Measurements from ENCODE around the gene SEC14L3.

The SEC14L3 gene

GRCh38 chr22:30433773-30434172 is 38.0 kb downstream of the SEC14L3 start:
- 96 to 97% methylated on average over 1 of the region's 1 CpG for WGBS, 2 experiments
- H3K4me1 ChIP-seq (ENCODE audit: control insufficient read depth, insufficient read depth, low read length): no peaks in the 10 kb centered on the region
- H3K27me3 ChIP-seq (ENCODE audit: control insufficient read depth, insufficient read depth, low read length, poor library complexity, severe bottlenecking): no peaks in the 10 kb centered on the region
- no peaks in the 10 kb centered on the region for H3K9me3 ChIP-seq (ENCODE audit: control insufficient read depth, low read length)
- no peak overlapping the region for H3K4me3 ChIP-seq (ENCODE audit: insufficient read depth, low read depth, low read length)
- H3K36me3 ChIP-seq (ENCODE audit: control insufficient read depth, insufficient read depth, low read length): peaks cover under 1% of the 10 kb centered on the region
- no peak overlapping the region for H3K27ac ChIP-seq (ENCODE audit: insufficient read depth, low read depth, low read length, poor library complexity, severe bottlenecking)

- Histone ChIP-seq H3K4me1 (ENCODE audit: control insufficient read depth, insufficient read depth, low read length) (no peaks in the 10 kb centered on the region), H3K9me3 (ENCODE audit: control insufficient read depth, low read length) (no peaks in the 10 kb centered on the region), H3K27ac (ENCODE audit: insufficient read depth, low read depth, low read length, poor library complexity, severe bottlenecking) (no peak overlapping the region), H3K4me3 (ENCODE audit: insufficient read depth, low read depth, low read length) (no peak overlapping the region), H3K36me3 (ENCODE audit: control insufficient read depth, insufficient read depth, low read length) (peaks cover 4% of the 10 kb centered on the region), H3K27me3 (ENCODE audit: control insufficient read depth, insufficient read depth, low read length, poor library complexity, severe bottlenecking) (no peaks in the 10 kb centered on the region)
- WGBS, 2 experiments: 85 to 91% methylated on average over 3 of the region's 3 CpGs
These were observed 38.6 kb downstream of the SEC14L3 start for GRCh38 chr22:30433227-30433626.

GRCh38 chr22:30432520-30432919 is 39.3 kb downstream of the SEC14L3 start:
- 73 to 77% methylated on average over 2 of the region's 2 CpGs for WGBS, 2 experiments
- H3K4me1 ChIP-seq (ENCODE audit: control insufficient read depth, insufficient read depth, low read length): no peaks in the 10 kb centered on the region
- no peaks in the 10 kb centered on the region for H3K9me3 ChIP-seq (ENCODE audit: control insufficient read depth, low read length)
- H3K36me3 ChIP-seq (ENCODE audit: control insufficient read depth, insufficient read depth, low read length): peaks cover 7% of the 10 kb centered on the region
- no peak overlapping the region for H3K27ac ChIP-seq (ENCODE audit: insufficient read depth, low read depth, low read length, poor library complexity, severe bottlenecking)
- no peaks in the 10 kb centered on the region for H3K27me3 ChIP-seq (ENCODE audit: control insufficient read depth, insufficient read depth, low read length, poor library complexity, severe bottlenecking)
- H3K4me3 ChIP-seq (ENCODE audit: insufficient read depth, low read depth, low read length): no peak overlapping the region

GRCh38 chr22:30432096-30432495 is 39.7 kb downstream of the SEC14L3 start:
- no peaks in the 10 kb centered on the region for H3K9me3 ChIP-seq (ENCODE audit: control insufficient read depth, low read length)
- peaks cover 7% of the 10 kb centered on the region for H3K36me3 ChIP-seq (ENCODE audit: control insufficient read depth, insufficient read depth, low read length)
- no peak overlapping the region for H3K4me3 ChIP-seq (ENCODE audit: insufficient read depth, low read depth, low read length)
- no peak overlapping the region for H3K27ac ChIP-seq (ENCODE audit: insufficient read depth, low read depth, low read length, poor library complexity, severe bottlenecking)
- H3K27me3 ChIP-seq (ENCODE audit: control insufficient read depth, insufficient read depth, low read length, poor library complexity, severe bottlenecking): no peaks in the 10 kb centered on the region
- no peaks in the 10 kb centered on the region for H3K4me1 ChIP-seq (ENCODE audit: control insufficient read depth, insufficient read depth, low read length)
- whole genome bisulfite sequencing, 2 experiments: 89 to 90% methylated on average over 4 of the region's 4 CpGs

GRCh38 chr22:30430933-30431332 is 40.9 kb downstream of the SEC14L3 start:
- 78 to 80% methylated on average over 4 of the region's 4 CpGs for WGBS, 2 experiments
- Histone ChIP-seq H3K4me3 (ENCODE audit: insufficient read depth, low read depth, low read length) (no peak overlapping the region), H3K9me3 (ENCODE audit: control insufficient read depth, low read length) (no peaks in the 10 kb centered on the region)

GRCh38 chr22:30429887-30430286 is 41.9 kb downstream of the SEC14L3 start:
- Histone ChIP-seq H3K4me3 (ENCODE audit: insufficient read depth, low read depth, low read length) (no peak overlapping the region), H3K36me3 (ENCODE audit: control insufficient read depth, insufficient read depth, low read length) (peaks cover 7% of the 10 kb centered on the region), H3K27me3 (ENCODE audit: control insufficient read depth, insufficient read depth, low read length, poor library complexity, severe bottlenecking) (no peaks in the 10 kb centered on the region), H3K27ac (ENCODE audit: insufficient read depth, low read depth, low read length, poor library complexity, severe bottlenecking) (no peak overlapping the region), H3K9me3 (ENCODE audit: control insufficient read depth, low read length) (no peaks in the 10 kb centered on the region), H3K4me1 (ENCODE audit: control insufficient read depth, insufficient read depth, low read length) (peaks cover 3% of the 10 kb centered on the region)
- WGBS, 2 experiments: 53 to 61% methylated on average over 4 of the region's 4 CpGs

More at GRCh38 chr22:30430933-30431332, 40.9 kb downstream of the SEC14L3 start:
- Histone ChIP-seq H3K36me3 (ENCODE audit: control insufficient read depth, insufficient read depth, low read length) (peaks cover 7% of the 10 kb centered on the region), H3K27me3 (ENCODE audit: control insufficient read depth, insufficient read depth, low read length, poor library complexity, severe bottlenecking) (no peaks in the 10 kb centered on the region), H3K4me1 (ENCODE audit: control insufficient read depth, insufficient read depth, low read length) (peaks cover 3% of the 10 kb centered on the region), H3K27ac (ENCODE audit: insufficient read depth, low read depth, low read length, poor library complexity, severe bottlenecking) (no peak overlapping the region)

- peaks cover 5% of the 10 kb centered on the region for H3K4me1 ChIP-seq (ENCODE audit: control insufficient read depth, insufficient read depth, low read length)
- 84 to 87% methylated on average over 1 of the region's 1 CpG for WGBS, 2 experiments
- H3K27me3 ChIP-seq (ENCODE audit: control insufficient read depth, insufficient read depth, low read length, poor library complexity, severe bottlenecking): no peaks in the 10 kb centered on the region
- no peak overlapping the region for H3K4me3 ChIP-seq (ENCODE audit: insufficient read depth, low read depth, low read length)
- no peaks in the 10 kb centered on the region for H3K9me3 ChIP-seq (ENCODE audit: control insufficient read depth, low read length)
- peaks cover 7% of the 10 kb centered on the region for H3K36me3 ChIP-seq (ENCODE audit: control insufficient read depth, insufficient read depth, low read length)
- H3K27ac ChIP-seq (ENCODE audit: insufficient read depth, low read depth, low read length, poor library complexity, severe bottlenecking): no peak overlapping the region
These were observed 43.9 kb downstream of the SEC14L3 start for GRCh38 chr22:30427871-30428270.

- peaks cover 7% of the 10 kb centered on the region for H3K36me3 ChIP-seq (ENCODE audit: control insufficient read depth, insufficient read depth, low read length)
These were observed 45.1 kb downstream of the SEC14L3 start for GRCh38 chr22:30426388-30427353.

GRCh38 chr22:30425616-30426387 is 46.0 kb downstream of the SEC14L3 start, which contains the start of gene MTFP1:
Gene MTFP1 (plus strand): TSS chr22:30425768. CDS start chr22:30425880, 112 bp downstream.
- WGBS, 2 experiments: 1% methylated on average over 61 of the region's 61 CpGs

More at GRCh38 chr22:30426388-30427353, 45.1 kb downstream of the SEC14L3 start:
- H3K27me3 ChIP-seq (ENCODE audit: control insufficient read depth, insufficient read depth, low read length, poor library complexity, severe bottlenecking): no peaks in the 10 kb centered on the region
- H3K4me3 ChIP-seq (ENCODE audit: insufficient read depth, low read depth, low read length): peak overlapping the region; percentile 82
- peaks cover 17% of the 10 kb centered on the region for H3K4me1 ChIP-seq (ENCODE audit: control insufficient read depth, insufficient read depth, low read length)
- H3K27ac ChIP-seq (ENCODE audit: insufficient read depth, low read depth, low read length, poor library complexity, severe bottlenecking): no peak overlapping the region
- no peaks in the 10 kb centered on the region for H3K9me3 ChIP-seq (ENCODE audit: control insufficient read depth, low read length)
- 51 to 53% methylated on average over 29 of the region's 29 CpGs for WGBS, 2 experiments

GRCh38 chr22:30425327-30425615 is 46.5 kb downstream of the SEC14L3 start:
- Histone ChIP-seq H3K36me3 (ENCODE audit: control insufficient read depth, insufficient read depth, low read length) (peaks cover 10% of the 10 kb centered on the region), H3K4me1 (ENCODE audit: control insufficient read depth, insufficient read depth, low read length) (peaks cover 18% of the 10 kb centered on the region), H3K27ac (ENCODE audit: insufficient read depth, low read depth, low read length, poor library complexity, severe bottlenecking) (peak overlapping the region; percentile 38), H3K27me3 (ENCODE audit: control insufficient read depth, insufficient read depth, low read length, poor library complexity, severe bottlenecking) (no peaks in the 10 kb centered on the region), H3K4me3 (ENCODE audit: insufficient read depth, low read depth, low read length) (peak overlapping the region; percentile 82), H3K9me3 (ENCODE audit: control insufficient read depth, low read length) (no peaks in the 10 kb centered on the region)
- 22 to 23% methylated on average over 9 of the region's 9 CpGs for WGBS, 2 experiments

More at GRCh38 chr22:30425616-30426387, 46.0 kb downstream of the SEC14L3 start, which contains the start of gene MTFP1:
- Histone ChIP-seq H3K27ac (ENCODE audit: insufficient read depth, low read depth, low read length, poor library complexity, severe bottlenecking) (peak within 1 kb of the TSS; percentile 65), H3K27me3 (ENCODE audit: control insufficient read depth, insufficient read depth, low read length, poor library complexity, severe bottlenecking) (no peaks in the 10 kb centered on the region), H3K9me3 (ENCODE audit: control insufficient read depth, low read length) (no peaks in the 10 kb centered on the region), H3K4me1 (ENCODE audit: control insufficient read depth, insufficient read depth, low read length) (peaks cover 18% of the 10 kb centered on the region), H3K36me3 (ENCODE audit: control insufficient read depth, insufficient read depth, low read length) (peaks cover 7% of the 10 kb centered on the region), H3K4me3 (ENCODE audit: insufficient read depth, low read depth, low read length) (peak within 1 kb of the TSS; percentile 83)
